Endothelial cell of umbilical vein (primary cell): ENCODE data around the gene SIRPG. TPM values are rescaled to one million over a fixed set of nuclear protein-coding genes. Genes with fewer than 3 reads are reported as not detected.

Experiments
- BruUV-seq: library from RNA; stranded (reverse); fragments of 400-500 nt; replicated peaks from 2 replicates; lab custom pipeline; 2021; lab: Mats Ljungman, UMichigan
- CTCF ChIA-PET: fragments of 300-600, 350-600 bp; sonication (Branson Sonifier 250); formaldehyde crosslinking; loops from one replicate; lab custom pipeline; 2021; ENCODE audit warnings: antibody characterized with exemption, inconsistent platforms; lab: Charles Lee
- POLR2A ChIA-PET: fragments of 300-600, 350-600 bp; sonication (Branson Sonifier 250); formaldehyde crosslinking; loops from one replicate; lab custom pipeline; 2021; ENCODE audit warnings: antibody characterized with exemption, inconsistent platforms; lab: Charles Lee
- DNase-seq: peaks from one replicate; pipeline ENCODE4 v3.0.0-alpha.2; 2011; ENCODE audit warnings: low read depth, low spot score
- FAIRE-seq: peaks from 2 replicates; lab custom pipeline; 2011; peaks lifted over from hg19 to GRCh38; lab: Jason Lieb, UNC
- H2AFZ ChIP-seq: 2 replicates; pipeline ENCODE4 v1.6.0; 2012; ENCODE audit warnings: low read depth, low read length, control low read depth, inconsistent platforms
- H3K27ac ChIP-seq: 2 replicates; pipeline ENCODE4 v1.5.1; 2011; ENCODE audit warnings: low read depth, mild to moderate bottlenecking, control low read depth, low read length, moderate library complexity; ENCODE audit not compliant: insufficient read depth
- H3K27me3 ChIP-seq, 2 experiments: 2 replicates each; pipeline versions ENCODE4 v1.6.0 to v1.6.1; 2011; ENCODE audit warnings: low read length in 2 of 2, mixed read lengths in 1 of 2; ENCODE audit not compliant: control insufficient read depth in 2 of 2, insufficient read depth in 2 of 2
- H3K36me3 ChIP-seq, 2 experiments: 2 replicates in 1 of 2; 3 replicates in 1 of 2; pipeline ENCODE4 v1.5.1; 2011; ENCODE audit warnings: low read length in 2 of 2, mild to moderate bottlenecking in 1 of 2, moderate library complexity in 1 of 2; ENCODE audit not compliant: control insufficient read depth in 2 of 2, insufficient read depth in 2 of 2; ENCODE audit errors: extremely low read depth in 1 of 2
- H3K4me1 ChIP-seq: 3 replicates; pipeline ENCODE4 v1.5.1; 2011; ENCODE audit warnings: mild to moderate bottlenecking, low read length; ENCODE audit not compliant: control insufficient read depth, insufficient read depth; ENCODE audit errors: extremely low read depth
- H3K4me2 ChIP-seq: 2 replicates; pipeline ENCODE4 v1.6.1; 2011; ENCODE audit warnings: low read length, control low read depth, mixed read lengths; ENCODE audit not compliant: insufficient read depth
- H3K4me3 ChIP-seq, 3 experiments: fragments of 200-600 bp in 1 of 3; sonication (generic), shearing (Covaris generic) in 1 of 3; replicated peaks in 1 of 3; 2 replicates each; pipeline ENCODE4 v1.5.1; 2011 to 2016; ENCODE audit warnings: control low read depth in 3 of 3, low read length in 3 of 3, mild to moderate bottlenecking in 2 of 3, inconsistent platforms in 1 of 3, low read depth in 1 of 3, moderate library complexity in 1 of 3; ENCODE audit not compliant: insufficient read depth in 1 of 3
- H3K79me2 ChIP-seq: 2 replicates; pipeline ENCODE4 v1.6.0; 2012; ENCODE audit warnings: low read length, inconsistent platforms; ENCODE audit not compliant: control insufficient read depth, insufficient read depth
- H3K9ac ChIP-seq: replicated peaks from 2 replicates; pipeline ENCODE3; 2011; ENCODE audit warnings: low read length, control low read depth; ENCODE audit not compliant: insufficient read depth; ENCODE audit errors: extremely low read depth
- H3K9me1 ChIP-seq: replicated peaks from 3 replicates; pipeline ENCODE4 v1.6.0; 2011; ENCODE audit warnings: mild to moderate bottlenecking, low read length; ENCODE audit not compliant: control insufficient read depth, insufficient read depth; ENCODE audit errors: extremely low read depth
- H3K9me3 ChIP-seq: replicated peaks from 2 replicates; pipeline ENCODE4 v1.5.1; 2012; ENCODE audit warnings: low read length, inconsistent platforms; ENCODE audit not compliant: control insufficient read depth, insufficient read depth
- H4K20me1 ChIP-seq: replicated peaks from 2 replicates; pipeline ENCODE3; 2011; ENCODE audit warnings: mild to moderate bottlenecking, low read length; ENCODE audit not compliant: control insufficient read depth, insufficient read depth; ENCODE audit errors: extremely low read depth
- CTCF ChIP-seq, 2 donors: IDR thresholded peaks; 1 replicate in 1 of 2; 2 replicates in 1 of 2; pipeline ENCODE4 v1.5.1; 2011; ENCODE audit warnings: low read length in 2 of 2, mild to moderate bottlenecking in 2 of 2, moderate library complexity in 2 of 2, control low read depth in 1 of 2, inconsistent platforms in 1 of 2, low read depth in 1 of 2; ENCODE audit not compliant: insufficient read depth in 1 of 2; ENCODE audit errors: extremely low read depth in 1 of 2
- EZH2 ChIP-seq: IDR thresholded peaks from 2 replicates; pipeline ENCODE4 v1.6.1; 2012; ENCODE audit warnings: borderline replicate concordance, low read depth, mild to moderate bottlenecking, moderate library complexity, low read length, inconsistent platforms; ENCODE audit not compliant: severe bottlenecking
- FOS ChIP-seq: IDR thresholded peaks from 2 replicates; pipeline ENCODE4 v1.6.1; 2011; ENCODE audit warnings: mild to moderate bottlenecking, low read length, moderate library complexity, borderline replicate concordance; ENCODE audit not compliant: insufficient read depth
- GATA2 ChIP-seq: IDR thresholded peaks from 2 replicates; pipeline ENCODE4 v1.7.0; 2011; ENCODE audit warnings: low read depth, mild to moderate bottlenecking, moderate library complexity, mixed read lengths, low read length; ENCODE audit not compliant: insufficient read length, insufficient read depth
- JUN ChIP-seq: IDR thresholded peaks from 2 replicates; pipeline ENCODE4 v1.6.1; 2011; ENCODE audit warnings: borderline replicate concordance, low read depth; ENCODE audit not compliant: insufficient read length, insufficient read depth
- MAX ChIP-seq: IDR thresholded peaks from 2 replicates; pipeline ENCODE4 v1.6.1; 2011; ENCODE audit not compliant: insufficient read depth, insufficient read length
- MYC ChIP-seq: IDR thresholded peaks from one replicate; pipeline ENCODE4 v1.6.1; 2011; ENCODE audit warnings: mild to moderate bottlenecking, low read depth, low read length
- POLR2A ChIP-seq: IDR thresholded peaks from 2 replicates; pipeline ENCODE4 v1.6.1; 2012; ENCODE audit warnings: low read depth, mild to moderate bottlenecking, control low read depth, low read length
- POLR2AphosphoS5 ChIP-seq: IDR thresholded peaks from 2 replicates; pipeline ENCODE4 v1.6.1; 2012; ENCODE audit warnings: low read depth, mild to moderate bottlenecking, control low read depth, low read length, moderate library complexity; ENCODE audit not compliant: insufficient read depth
- dilution Hi-C: fragments of 300-500 bp; cut with MboI; formaldehyde crosslinking; loops from one replicate; pipeline ENCODE4 v1.15.0; 2019; ENCODE audit warnings: low sequenced_read_pairs; ENCODE audit not compliant: extremely low pct_ligation_motif_present
- intact Hi-C: fragments of 100-400 bp; cut with micrococcal nuclease; formaldehyde crosslinking; loops from one replicate; pipeline ENCODE4 v1.10.0; 2022
- polyA plus RNA-seq, 4 experiments: library from polyadenylated mRNA; depleted of rRNA in 3 of 4; stranded (reverse) in 3 of 4; unstranded in 1 of 4; fragments of >200 nt; gene quantifications; 2 replicates each; pipeline versions ENCODE4 v1.2.1 to v1.2.3, GENCODE V29; 2011 to 2012; ENCODE audit warnings: missing spikeins in 1 of 4
- total RNA-seq: library from RNA; stranded (reverse); gene quantifications from 2 replicates; pipeline ENCODE4 v1.2.3, GENCODE V29; 2021

SIRPG gene
- total and polyA plus RNA-seq, 2 donors (not counting 3 experiments of a cell fraction or from before 2014, with no cell fraction given): not detected

- no peak for FAIRE-seq
- no TSS peak for BruUV-seq
Measured at GRCh38 chr20:1702855-1703254, 45.3 kb upstream of the SIRPG start.

More at GRCh38 chr20:1702855-1703254, 45.3 kb upstream of the SIRPG start:
- no peaks in the 10 kb centered on the region for H4K20me1 ChIP-seq
- no peaks in the 10 kb centered on the region for H3K79me2 ChIP-seq
- ChIA-PET CTCF (no interaction called here), POLR2A (no interaction called here)
- no peaks in the 10 kb centered on the region for H3K9me1 ChIP-seq
- no peak overlapping the region for H3K4me3 ChIP-seq
- no peak overlapping the region for H3K9ac ChIP-seq
- H2AFZ ChIP-seq: no peak overlapping the region
- H3K4me2 ChIP-seq: no peak overlapping the region
- peaks cover 8 to 26% of the 10 kb centered on the region in 2 experiments for H3K27me3 ChIP-seq
- no peak overlapping the region for H3K27ac ChIP-seq
- dilution Hi-C loops: no loop called here
- TF ChIP-seq JUN: no peak
- no peak for TF ChIP-seq MAX
- no peak for TF ChIP-seq CTCF (IDR thresholded peaks at IDR 0.05; ENCODE audit: extremely low read depth in 1 of 2, insufficient read depth in 1 of 2, low read depth in 1 of 2, low read length in 2 of 2)
- no peak for TF ChIP-seq MYC
- TF ChIP-seq POLR2A: no peak
- no peak for TF ChIP-seq POLR2AphosphoS5
- no peak for TF ChIP-seq FOS
- TF ChIP-seq GATA2: no peak
- no peak for TF ChIP-seq EZH2
- no peak for DNase-seq
- H3K4me1 ChIP-seq: no peaks in the 10 kb centered on the region
- intact Hi-C loops: no loop called here
- H3K36me3 ChIP-seq: no peaks in the 10 kb centered on the region
- no peaks in the 10 kb centered on the region for H3K9me3 ChIP-seq
